Body of pancreas (tissue), 4 donors: ENCODE measurements around the gene TMEM145.

ENCODE experiments used
- POLR2A ChIP-seq, 3 donors: fragments of 450-650 bp; IDR thresholded peaks; one replicate each; pipeline ENCODE4 v1.6.1; 2016; ENCODE audit warnings: antibody characterized with exemption in 3 of 3, mild to moderate bottlenecking in 2 of 3
- TF ChIP-seq, protein P1 (sequence below), 7 experiments: fragments of 450-650 bp in 4 of 7; fragments of 200-600 bp in 3 of 7; sonication (generic) in 3 of 7; IDR thresholded peaks; one replicate each; pipeline ENCODE4 v1.5.1; 2016 to 2019; ENCODE audit warnings: antibody characterized with exemption in 7 of 7

DNA sequence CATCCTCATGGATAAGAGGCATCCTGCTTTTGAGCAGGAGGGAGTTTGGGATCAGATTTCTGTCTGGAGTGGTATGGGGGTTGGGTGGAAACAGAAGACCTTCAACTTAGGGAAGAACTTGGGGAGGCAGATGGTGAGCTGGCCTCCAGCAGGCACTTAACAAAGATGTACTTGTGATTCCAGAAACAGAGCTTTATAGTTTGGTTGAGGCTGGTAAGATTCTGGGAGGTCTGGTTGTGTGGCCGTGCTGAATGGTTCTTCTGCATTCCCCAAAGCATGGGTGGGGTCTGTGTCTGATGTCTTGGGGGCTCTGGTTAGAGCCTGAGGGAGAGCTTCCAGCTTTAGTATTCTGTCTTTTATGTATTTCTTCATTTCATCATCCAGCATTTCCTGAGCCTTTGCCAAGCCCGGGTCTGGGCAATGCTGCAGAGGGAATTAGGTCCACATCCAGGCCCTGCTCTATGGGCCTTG is 17.2 kb downstream of the TMEM145 start:
- TF ChIP-seq, protein P1, sequence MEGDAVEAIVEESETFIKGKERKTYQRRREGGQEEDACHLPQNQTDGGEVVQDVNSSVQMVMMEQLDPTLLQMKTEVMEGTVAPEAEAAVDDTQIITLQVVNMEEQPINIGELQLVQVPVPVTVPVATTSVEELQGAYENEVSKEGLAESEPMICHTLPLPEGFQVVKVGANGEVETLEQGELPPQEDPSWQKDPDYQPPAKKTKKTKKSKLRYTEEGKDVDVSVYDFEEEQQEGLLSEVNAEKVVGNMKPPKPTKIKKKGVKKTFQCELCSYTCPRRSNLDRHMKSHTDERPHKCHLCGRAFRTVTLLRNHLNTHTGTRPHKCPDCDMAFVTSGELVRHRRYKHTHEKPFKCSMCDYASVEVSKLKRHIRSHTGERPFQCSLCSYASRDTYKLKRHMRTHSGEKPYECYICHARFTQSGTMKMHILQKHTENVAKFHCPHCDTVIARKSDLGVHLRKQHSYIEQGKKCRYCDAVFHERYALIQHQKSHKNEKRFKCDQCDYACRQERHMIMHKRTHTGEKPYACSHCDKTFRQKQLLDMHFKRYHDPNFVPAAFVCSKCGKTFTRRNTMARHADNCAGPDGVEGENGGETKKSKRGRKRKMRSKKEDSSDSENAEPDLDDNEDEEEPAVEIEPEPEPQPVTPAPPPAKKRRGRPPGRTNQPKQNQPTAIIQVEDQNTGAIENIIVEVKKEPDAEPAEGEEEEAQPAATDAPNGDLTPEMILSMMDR (IDR thresholded peaks at IDR 0.05), result no peak
- TF ChIP-seq POLR2A (IDR thresholded peaks at IDR 0.05), result no peak
